Urothelium cell line (cell line): ENCODE data around the gene YES1.
"Not testable (repeated sequence)": the region's sequence is repeated elsewhere in the genome, so short reads cannot be mapped to it uniquely, and the experiment has no call there.

Experiments used
- DNase-seq: peaks from one replicate; pipeline ENCODE4 v3.0.0; 2011; ENCODE audit warnings: low spot score, mixed read lengths
- FAIRE-seq: peaks from 2 replicates; lab custom pipeline; 2011; peaks lifted over from hg19 to GRCh38; lab: Jason Lieb, UNC

YES1 gene

DNA sequence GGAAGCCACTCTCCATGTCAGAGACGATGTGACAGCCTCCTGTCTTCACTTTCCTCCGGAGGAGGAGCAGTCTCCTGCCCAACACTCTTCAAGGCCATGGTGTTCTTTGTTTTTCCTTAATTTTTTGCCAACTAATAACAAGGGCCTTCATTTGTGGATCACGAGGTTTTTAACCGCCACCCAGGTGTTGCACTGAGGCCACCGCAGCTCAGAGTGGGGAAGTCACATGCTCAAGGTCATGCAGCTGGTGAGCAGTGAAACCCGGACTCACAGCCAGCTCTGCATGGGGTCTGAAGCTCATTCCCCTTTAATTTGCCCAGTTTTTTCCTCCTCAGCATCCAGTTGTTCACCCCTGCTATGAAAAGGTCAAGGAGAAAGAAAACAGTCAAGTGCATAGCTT, 119.2 kb downstream of the YES1 start:
- no peak for FAIRE-seq
- DNase-seq: no peak

DNA sequence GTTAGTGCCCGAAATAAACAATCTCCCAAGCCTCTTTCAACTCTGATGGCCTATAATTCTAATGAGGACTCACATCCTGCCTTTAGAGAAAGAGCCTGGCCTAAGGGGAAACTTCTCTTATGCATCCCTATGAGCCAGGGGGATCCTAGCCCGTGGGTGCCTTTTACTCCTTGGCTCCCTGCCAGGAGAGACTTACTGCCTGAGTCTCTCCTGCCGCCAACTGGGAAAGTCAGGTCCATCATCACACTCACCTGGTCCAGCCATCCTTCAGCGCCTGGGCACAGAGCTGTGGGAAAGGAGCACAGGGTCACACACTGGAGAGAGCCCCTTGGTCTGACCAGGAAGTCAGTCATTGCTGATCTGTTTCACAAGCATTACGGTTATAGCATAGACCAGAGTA, 123.7 kb downstream of the YES1 start:
- FAIRE-seq (no peak), DNase-seq (no peak)

DNA sequence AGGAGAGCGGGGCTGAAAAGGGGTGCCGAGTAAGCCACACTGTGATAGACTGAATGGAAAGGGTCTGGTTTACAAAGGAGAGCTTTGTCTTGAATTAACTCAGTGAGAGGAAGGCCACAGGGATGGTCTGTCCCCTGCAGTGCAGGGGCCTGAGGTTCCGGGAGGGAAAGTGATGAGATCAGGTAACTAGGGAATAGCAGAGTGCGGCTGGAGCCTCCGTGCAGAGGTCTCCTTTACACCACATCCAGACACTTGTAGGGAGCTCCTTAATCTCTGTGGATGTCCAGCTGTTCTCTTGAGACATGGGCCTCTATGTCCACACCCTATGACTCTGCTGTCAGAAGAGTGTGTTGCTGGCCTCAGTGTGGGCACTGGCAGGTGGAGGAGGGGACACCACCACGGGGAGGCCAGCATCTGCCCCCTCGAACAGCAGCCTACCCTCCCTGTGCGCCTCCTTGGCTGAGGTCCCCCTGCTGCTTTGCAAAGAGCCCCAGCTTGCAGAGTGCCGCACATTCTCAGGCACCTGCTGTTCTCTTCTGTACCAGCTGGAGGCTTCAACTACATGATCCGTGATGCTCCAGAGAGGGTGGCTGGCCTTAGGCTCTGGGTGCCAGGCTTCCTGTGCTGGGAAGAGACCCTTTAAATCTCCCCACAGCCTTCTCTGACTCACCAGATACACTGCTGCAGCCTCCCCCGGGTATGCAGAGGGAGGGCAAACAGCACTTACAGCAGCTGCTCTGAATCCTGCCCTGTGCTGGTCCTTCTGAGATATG, 125.5 kb downstream of the YES1 start:
- no peak for DNase-seq

DNA sequence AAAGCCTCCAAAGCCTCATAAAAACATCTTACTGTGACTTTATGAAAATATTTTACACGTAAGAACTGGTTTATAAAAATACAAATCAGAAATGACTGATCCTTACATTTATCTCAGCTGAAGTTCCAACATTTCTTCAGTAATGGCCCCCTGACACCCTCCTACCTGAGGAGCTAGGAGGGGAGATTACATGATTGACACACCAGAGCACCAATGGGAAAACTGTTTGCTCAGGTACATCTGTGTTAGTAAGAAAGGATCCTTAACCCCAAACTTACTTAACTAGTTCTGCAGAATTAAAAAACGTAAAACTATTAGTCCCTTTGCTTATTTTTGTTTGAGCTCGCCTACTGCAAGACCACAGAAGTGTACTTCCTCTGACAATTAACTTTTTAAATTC, 126.6 kb downstream of the YES1 start:
- FAIRE-seq (no peak), DNase-seq (no peak)

More for the DNA sequence above, 125.5 kb downstream of the YES1 start:
- peak; percentile 50 for FAIRE-seq

DNA sequence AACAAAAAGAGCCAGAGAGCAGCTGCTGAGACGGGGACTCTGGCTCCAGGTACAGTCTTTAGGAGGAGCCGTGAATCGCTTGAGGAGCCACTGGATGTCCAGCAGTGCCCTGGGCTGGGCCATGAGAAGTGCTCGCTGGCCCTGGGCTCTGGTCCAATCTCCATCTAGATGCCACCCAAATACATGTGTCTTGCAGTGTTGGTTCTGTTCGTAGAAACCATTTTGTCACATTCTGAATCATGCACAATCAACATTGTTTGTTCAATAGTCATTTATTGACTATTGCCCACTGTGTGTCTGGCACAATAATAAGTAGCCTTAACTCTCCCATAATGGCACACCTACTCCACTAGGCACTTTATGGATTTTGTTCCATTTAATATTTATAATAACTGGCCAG, 128.5 kb downstream of the YES1 start:
- DNase-seq (no peak), FAIRE-seq (peak; percentile 9)

DNA sequence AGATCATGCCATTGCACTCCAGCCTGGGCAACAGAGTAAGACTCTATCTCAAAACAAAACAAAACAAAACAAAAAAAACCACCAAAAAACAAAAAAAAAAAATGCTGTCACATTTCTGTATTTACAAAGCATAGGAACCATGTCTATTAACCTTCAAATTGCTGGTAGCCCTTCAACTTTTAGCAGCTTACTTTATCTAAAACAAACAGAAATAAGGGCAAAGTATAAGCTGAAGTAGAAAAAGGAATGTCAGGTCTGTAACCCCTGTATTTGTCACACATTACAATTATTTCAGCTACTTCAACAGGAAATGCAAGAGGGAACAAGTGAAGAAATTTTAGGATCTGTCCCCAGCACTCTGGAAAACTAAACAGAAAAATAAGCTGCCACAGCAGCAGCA, 129.2 kb downstream of the YES1 start:
- FAIRE-seq: no peak
- no peak for DNase-seq

DNA sequence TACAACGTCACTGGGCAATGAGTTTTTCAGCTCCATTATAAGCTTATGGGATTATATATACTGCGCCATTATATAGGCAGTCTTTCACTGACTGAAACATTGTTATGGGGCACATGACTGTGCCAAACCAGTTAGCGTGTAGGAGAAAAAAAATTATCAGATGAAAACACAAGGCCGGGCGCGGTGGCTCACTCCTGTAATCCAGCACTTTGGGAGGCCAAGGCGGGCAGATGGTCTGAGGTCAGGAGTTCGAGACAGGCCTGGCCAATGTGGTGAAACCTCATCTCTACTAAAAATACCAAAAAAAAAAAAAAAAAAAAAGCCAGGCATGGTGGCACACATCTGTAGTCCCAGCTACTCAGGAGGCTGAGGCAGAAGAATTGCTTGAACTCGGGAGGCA, 129.6 kb downstream of the YES1 start:
- DNase-seq, FAIRE-seq: not testable (repeated sequence)

DNA sequence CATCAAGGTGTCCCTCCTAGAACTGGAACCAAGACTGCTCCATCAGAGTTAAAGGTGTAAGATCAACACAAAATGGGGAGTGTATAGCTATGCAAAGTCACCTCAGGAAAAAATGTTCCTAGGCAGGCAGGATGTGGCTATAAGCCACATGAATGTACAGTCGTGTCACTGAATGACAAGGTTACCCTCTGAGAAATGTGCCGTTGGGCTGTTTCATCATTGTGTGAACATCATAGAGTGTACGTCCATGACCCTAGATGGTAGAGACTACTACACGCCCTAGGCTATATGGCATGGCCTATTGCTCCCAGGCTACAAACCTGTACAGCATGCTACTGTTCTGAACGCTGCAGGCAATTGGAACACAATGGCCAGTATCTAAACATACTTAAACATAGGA, 130.1 kb downstream of the YES1 start:
- no peak for DNase-seq

DNA sequence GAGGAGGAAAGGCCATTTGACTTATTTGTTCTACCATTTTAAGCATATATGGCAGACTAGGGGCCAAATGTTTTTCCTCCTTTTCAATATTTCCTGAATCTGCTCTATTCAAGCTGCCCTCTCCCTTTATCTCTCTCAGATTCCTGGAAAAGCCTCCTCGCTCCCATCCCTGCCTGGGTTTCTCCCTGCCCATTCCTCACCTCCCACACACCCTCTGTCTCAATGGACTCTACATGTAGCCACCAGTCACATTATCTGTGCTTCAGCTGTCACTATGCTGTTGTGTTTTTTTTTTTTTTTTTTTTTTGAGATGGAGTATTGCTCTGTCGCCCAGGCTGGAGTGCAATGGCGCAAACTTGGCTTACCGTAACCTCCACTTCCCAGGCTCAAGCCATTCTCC, 131.7 kb downstream of the YES1 start:
- no peak for DNase-seq
- FAIRE-seq: no peak

More for the DNA sequence above, 130.1 kb downstream of the YES1 start:
- FAIRE-seq: peak; percentile 95

DNA sequence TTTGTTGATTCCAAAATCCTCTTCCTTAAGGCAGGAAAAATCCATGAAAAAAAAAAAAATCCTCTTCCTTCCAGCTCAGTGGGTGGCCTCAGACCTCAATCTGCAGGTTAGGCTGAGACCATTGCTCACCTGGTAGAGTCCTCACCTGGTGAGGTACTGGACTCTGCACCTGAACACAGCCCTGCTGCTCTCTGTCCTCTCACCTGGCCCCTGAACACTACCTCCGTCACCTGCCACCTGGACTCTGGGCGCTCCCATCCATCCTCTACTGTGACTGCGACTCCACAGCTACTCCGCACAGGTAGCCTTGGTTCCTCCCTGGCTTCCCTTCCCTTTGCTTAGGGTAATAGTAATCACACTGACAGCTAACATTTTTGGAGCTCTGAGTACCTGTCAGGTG, 132.5 kb downstream of the YES1 start:
- FAIRE-seq (peak; percentile 9), DNase-seq (no peak)

DNA sequence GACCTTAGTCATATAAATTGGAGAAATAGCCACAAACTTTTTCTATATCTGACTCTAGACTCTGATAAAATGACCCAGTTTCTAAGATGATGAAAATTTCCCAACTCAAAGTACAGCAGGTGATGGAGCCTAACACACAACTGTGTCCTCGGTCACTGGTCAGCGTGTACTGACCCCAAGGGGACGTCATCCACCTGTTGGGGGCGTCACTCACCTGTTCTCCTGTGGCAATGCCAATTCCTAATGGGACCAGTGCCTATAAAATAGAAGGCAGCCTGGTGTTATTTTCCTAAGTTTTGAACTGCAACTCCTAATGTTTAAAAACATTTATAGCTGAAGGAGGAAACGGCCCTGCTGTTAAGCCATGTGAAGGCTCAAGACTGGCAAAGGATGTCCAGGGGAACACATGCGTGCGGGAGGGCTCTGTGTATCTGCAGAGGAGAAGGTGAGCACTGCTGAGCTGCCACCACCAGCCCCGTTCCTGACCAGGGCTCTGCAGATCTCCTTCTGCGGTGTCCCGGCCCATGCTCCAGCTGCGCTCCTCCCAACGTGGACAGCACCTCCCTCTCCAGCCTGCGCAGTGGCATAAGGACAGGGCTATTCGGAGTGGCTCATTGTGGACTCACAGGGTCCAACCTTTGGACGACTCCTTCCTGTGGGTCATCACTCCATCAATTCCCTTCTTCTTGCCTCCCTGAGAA, 133.4 kb downstream of the YES1 start:
- DNase-seq: no peak
- FAIRE-seq: peak; percentile 50

DNA sequence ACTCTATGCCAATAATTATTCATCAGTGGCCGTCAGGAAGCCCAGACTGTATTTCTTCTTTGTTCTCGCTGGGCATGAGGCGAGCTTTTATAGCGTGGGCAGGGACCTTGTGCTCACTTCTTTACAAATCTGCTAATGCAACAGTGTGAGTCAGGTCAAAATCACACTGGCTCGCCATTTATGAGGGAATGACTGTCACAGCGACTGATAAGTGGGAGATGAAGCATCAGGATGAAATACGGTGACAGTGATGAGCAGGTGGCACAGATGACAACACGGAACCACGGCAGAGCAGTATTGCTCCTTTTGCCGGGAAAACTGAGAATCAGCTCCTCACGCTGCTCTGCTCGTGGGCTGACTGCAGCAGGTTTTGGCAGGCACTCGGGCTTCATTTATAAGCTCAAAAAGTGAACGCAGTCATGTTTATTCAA, 134.1 kb downstream of the YES1 start:
- FAIRE-seq (peak; percentile 72), DNase-seq (no peak)

DNA sequence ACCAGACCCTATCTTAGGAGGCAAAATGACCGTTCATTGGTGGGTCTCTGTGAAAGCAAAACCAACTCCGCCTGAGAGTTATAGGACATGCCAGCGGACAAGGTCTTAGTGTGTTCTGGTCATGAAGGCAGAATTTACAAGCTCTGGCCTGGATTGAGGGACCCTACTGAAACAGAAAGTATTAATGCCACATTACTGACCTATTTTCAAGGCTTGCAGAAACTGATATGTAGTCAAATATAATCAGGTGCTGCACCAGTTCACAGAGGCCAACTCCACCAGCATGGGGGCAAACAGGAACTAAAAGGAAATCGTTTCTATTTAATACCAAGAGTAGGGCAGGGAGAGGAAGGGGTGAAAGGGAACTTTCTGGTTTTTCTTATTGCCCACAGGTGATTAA, 134.9 kb downstream of the YES1 start:
- DNase-seq (no peak), FAIRE-seq (no peak)

DNA sequence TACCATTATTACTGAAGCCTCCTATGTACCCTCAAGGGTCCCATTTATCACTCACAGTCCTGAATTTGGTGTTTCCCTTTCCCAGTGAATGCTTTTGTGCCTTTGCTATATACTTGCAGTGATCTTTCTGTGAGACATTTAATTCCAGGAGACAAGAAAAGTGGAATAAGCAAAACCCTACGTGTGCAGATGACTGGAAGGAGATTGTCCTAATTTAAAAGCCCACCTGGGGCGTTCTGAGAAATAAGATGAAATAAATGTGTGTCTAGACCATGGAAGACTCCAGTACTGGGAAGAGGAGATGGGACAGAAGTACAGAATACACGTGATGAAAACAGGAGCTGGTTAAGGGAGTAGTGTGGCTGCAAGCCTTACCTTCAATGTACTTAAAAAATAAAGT, 135.3 kb downstream of the YES1 start:
- DNase-seq: no peak
- FAIRE-seq: no peak

DNA sequence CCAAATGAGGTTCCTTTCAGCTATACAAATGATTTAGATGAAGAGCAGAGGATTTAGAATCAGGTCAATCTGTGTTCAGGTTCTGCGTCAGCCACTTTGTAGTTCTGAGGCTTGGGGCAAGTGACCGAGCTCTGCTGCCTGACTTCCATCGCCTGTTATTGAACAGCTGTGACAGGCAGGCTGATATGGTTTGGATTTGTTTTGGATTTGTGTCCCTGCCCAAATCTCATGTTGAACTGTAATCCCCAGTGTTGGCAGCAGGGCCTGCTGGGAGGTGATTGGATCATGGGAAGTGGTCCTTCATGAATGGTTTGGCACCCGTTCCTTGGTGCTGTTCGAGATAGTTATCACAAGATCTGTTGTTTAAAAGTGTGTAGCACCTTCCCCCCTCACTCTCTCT, 136.0 kb downstream of the YES1 start:
- no peak for FAIRE-seq
- DNase-seq: no peak

DNA sequence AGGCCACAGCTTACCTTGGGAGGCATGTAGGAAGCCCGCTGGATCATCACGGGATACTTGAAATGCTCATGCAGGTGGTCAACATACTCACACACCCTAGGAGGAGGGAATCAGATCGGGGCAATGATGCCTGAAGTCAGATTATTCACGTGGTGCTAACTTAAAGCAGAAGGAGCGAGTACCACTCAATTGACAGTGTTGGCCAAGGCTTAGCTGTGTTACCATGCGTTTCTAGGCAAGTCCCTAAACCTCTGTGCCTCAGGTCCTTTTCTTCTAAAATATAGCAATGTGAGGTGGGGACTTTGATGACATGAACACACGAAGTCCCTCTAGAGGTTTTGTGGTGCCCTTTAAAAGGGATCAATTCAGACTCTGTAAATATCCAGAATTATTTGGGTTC, 136.7 kb downstream of the YES1 start:
- FAIRE-seq (peak; percentile 62), DNase-seq (no peak)

DNA sequence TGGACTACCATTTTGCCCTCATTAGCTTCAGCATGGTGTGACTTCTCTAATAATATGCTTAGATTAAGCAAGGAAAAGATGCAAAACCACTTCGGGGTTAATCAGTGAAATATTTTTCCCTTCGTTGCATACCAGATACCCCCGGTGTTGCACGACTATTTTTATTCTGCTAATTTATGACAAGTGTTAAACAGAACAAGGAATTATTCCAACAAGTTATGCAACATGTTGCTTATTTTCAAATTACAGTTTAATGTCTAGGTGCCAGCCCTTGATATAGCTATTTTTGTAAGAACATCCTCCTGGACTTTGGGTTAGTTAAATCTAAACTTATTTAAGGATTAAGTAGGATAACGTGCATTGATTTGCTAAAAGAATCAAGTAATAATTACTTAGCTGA, 138.3 kb downstream of the YES1 start:
- DNase-seq: no peak
- FAIRE-seq: no peak

DNA sequence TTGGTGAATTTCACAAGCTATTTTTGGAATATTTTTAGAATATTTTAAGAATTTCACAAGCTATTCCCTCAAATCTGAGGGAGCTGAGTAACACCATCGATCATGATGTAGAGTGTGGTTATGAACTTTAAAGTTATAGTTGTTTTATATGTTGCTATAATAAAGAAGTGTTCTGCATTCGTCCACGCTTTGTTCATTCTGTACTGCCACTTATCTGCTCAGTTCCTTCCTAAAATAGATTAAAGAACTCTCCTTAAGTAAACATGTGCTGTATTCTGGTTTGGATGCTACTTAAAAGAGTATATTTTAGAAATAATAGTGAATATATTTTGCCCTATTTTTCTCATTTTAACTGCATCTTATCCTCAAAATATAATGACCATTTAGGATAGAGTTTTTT, 138.7 kb downstream of the YES1 start:
- no peak for FAIRE-seq
- DNase-seq: no peak
